ENCODE results near the gene GGTLC2.
"Not testable (repeated sequence)": the region's sequence is repeated elsewhere in the genome, so short reads cannot be mapped to it uniquely, and the experiment has no call there.

GRCh38 chr22:22628546-22629495 lies 15.6 kb upstream of the GGTLC2 start:
- not testable (repeated sequence) for TF ChIP-seq POLR2AphosphoS5, POLR2A, CTCF, EP300 (IDR thresholded peaks at IDR 0.05)
